Keratinocyte (primary cell): ENCODE data around the gene LHFPL6. TPM values are rescaled to one million over a fixed set of nuclear protein-coding genes. Genes with fewer than 3 reads are reported as not detected.

Experiments used
- DNase-seq: peaks from one replicate; pipeline ENCODE4 v3.0.0-alpha.2; 2011; ENCODE audit warnings: low read depth, missing footprints, low spot score
- FAIRE-seq: peaks from 2 replicates; lab custom pipeline; 2011; peaks lifted over from hg19 to GRCh38; lab: Jason Lieb, UNC
- H2AFZ ChIP-seq: 2 replicates; pipeline ENCODE4 v1.6.0; 2012; ENCODE audit warnings: low read length, control low read depth, inconsistent platforms; ENCODE audit not compliant: control insufficient read depth
- H3K27ac ChIP-seq: 2 replicates; pipeline ENCODE4 v1.5.1; 2011; ENCODE audit warnings: low read length; ENCODE audit not compliant: control insufficient read depth, insufficient read depth
- H3K27me3 ChIP-seq: 3 replicates; pipeline ENCODE4 v1.6.0; 2011; ENCODE audit warnings: low read length; ENCODE audit not compliant: control insufficient read depth, insufficient read depth; ENCODE audit errors: extremely low read depth
- H3K36me3 ChIP-seq, 2 experiments: 2 replicates in 1 of 2; 3 replicates in 1 of 2; pipeline ENCODE4 v1.5.1; 2011; ENCODE audit warnings: low read length in 2 of 2, mild to moderate bottlenecking in 1 of 2; ENCODE audit not compliant: control insufficient read depth in 2 of 2, insufficient read depth in 2 of 2; ENCODE audit errors: extremely low read depth in 1 of 2
- H3K4me1 ChIP-seq: 3 replicates; pipeline ENCODE4 v1.5.1; 2011; ENCODE audit warnings: low read length; ENCODE audit not compliant: control insufficient read depth, insufficient read depth; ENCODE audit errors: extremely low read depth
- H3K4me2 ChIP-seq: 3 replicates; pipeline ENCODE4 v1.6.0; 2011; ENCODE audit warnings: low read depth, low read length; ENCODE audit not compliant: control insufficient read depth, insufficient read depth; ENCODE audit errors: extremely low read depth
- H3K4me3 ChIP-seq, 3 experiments: fragments of 200-600 bp in 1 of 3; sonication (generic) in 1 of 3; 2 replicates in 2 of 3; 3 replicates in 1 of 3; pipeline ENCODE4 v1.5.1; 2011 to 2016; ENCODE audit warnings: low read length in 3 of 3, mild to moderate bottlenecking in 3 of 3, control low read depth in 2 of 3, inconsistent platforms in 1 of 3, low read depth in 1 of 3, mixed read lengths in 1 of 3, mixed run types in 1 of 3, moderate library complexity in 1 of 3; ENCODE audit not compliant: control insufficient read depth in 2 of 3, insufficient read depth in 2 of 3; ENCODE audit errors: extremely low read depth in 1 of 3
- H3K79me2 ChIP-seq: 2 replicates; pipeline ENCODE4 v1.6.0; 2012; ENCODE audit warnings: low read length; ENCODE audit not compliant: control insufficient read depth, insufficient read depth
- H3K9ac ChIP-seq: 3 replicates; pipeline ENCODE4 v1.6.0; 2011; ENCODE audit warnings: low read length; ENCODE audit not compliant: control insufficient read depth, insufficient read depth; ENCODE audit errors: extremely low read depth
- H3K9me1 ChIP-seq: 3 replicates; pipeline ENCODE4 v1.6.0; 2011; ENCODE audit warnings: low read length; ENCODE audit not compliant: control insufficient read depth, insufficient read depth; ENCODE audit errors: extremely low read depth
- H3K9me3 ChIP-seq: 2 replicates; pipeline ENCODE4 v1.5.1; 2012; ENCODE audit warnings: low read depth, low read length; ENCODE audit not compliant: control insufficient read depth
- H4K20me1 ChIP-seq: 3 replicates; pipeline ENCODE4 v1.6.0; 2011; ENCODE audit warnings: low read length; ENCODE audit not compliant: control insufficient read depth, insufficient read depth; ENCODE audit errors: extremely low read depth
- CTCF ChIP-seq, 3 experiments: IDR thresholded peaks in 1 of 3; conservative IDR thresholded peaks in 1 of 3; optimal IDR thresholded peaks in 1 of 3; 2 replicates in 2 of 3; 3 replicates in 1 of 3; pipeline versions ENCODE3 to v1.5.1; 2011; ENCODE audit warnings: low read length in 3 of 3, mild to moderate bottlenecking in 3 of 3, moderate library complexity in 2 of 3, control low read depth in 1 of 3, inconsistent platforms in 1 of 3; ENCODE audit not compliant: insufficient read depth in 2 of 3; ENCODE audit errors: extremely low read depth in 1 of 3
- EZH2 ChIP-seq: IDR thresholded peaks from one replicate; pipeline ENCODE4 v1.6.1; 2012; ENCODE audit warnings: inconsistent platforms, mild to moderate bottlenecking, low read length, moderate library complexity
- dilution Hi-C: fragments of 300-500 bp; cut with MboI; formaldehyde crosslinking; loops from one replicate; pipeline ENCODE4 v1.7.0; 2020; ENCODE audit warnings: low sequenced_read_pairs; ENCODE audit not compliant: extremely low pct_ligation_motif_present
- polyA plus RNA-seq, 5 experiments: library from polyadenylated mRNA; depleted of rRNA in 3 of 5; stranded (reverse) in 3 of 5; stranded (forward) in 1 of 5; unstranded in 1 of 5; fragments of >200 nt; gene quantifications; 1 replicate in 1 of 5; 2 replicates in 3 of 5; 3 replicates in 1 of 5; pipeline versions ENCODE4 v1.2.1 to v1.2.3, GENCODE V29; 2011 to 2012; ENCODE audit warnings: missing spikeins in 2 of 5, low read depth in 1 of 5, low replicate concordance in 1 of 5

The LHFPL6 gene
- polyA plus RNA-seq, 1 donor (not counting 4 experiments of a cell fraction or from before 2014, with no cell fraction given) = 15.8 TPM

DNA sequence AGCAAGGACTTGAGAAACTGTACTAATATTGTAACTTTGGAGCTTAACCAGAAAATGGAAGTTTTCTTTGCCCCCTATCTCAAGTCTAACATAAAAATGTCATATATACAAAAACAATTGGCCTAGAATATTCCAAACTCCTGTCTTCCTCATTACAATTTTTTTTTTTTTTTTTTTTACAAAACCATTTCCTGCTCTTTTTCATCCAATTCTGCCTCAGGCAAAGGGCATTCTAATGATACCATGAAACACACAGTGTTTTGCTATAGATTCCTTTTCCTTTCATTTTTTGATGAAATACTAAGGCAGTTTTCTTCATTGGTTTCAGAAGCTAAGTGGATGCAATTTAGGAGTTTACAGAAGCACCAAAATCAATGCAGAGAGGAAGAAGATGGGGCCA, 119.7 kb downstream of the LHFPL6 start:
- Histone ChIP-seq H3K4me3 (no peak overlapping the region), H3K9me1 (no peaks in the 10 kb centered on the region), H3K27me3 (no peaks in the 10 kb centered on the region), H3K79me2 (no peaks in the 10 kb centered on the region), H3K9ac (no peak overlapping the region), H3K9me3 (no peaks in the 10 kb centered on the region), H3K4me1 (peaks cover 6% of the 10 kb centered on the region), H4K20me1 (no peaks in the 10 kb centered on the region), H3K4me2 (no peak overlapping the region), H3K36me3 (no peaks in the 10 kb centered on the region), H3K27ac (no peak overlapping the region), H2AFZ (no peak overlapping the region)
- DNase-seq = no peak
- TF ChIP-seq CTCF (optimal IDR thresholded peaks at IDR 0.05 in 1 of 3, IDR thresholded peaks at IDR 0.05 in 1 of 3, conservative IDR thresholded peaks at IDR 0.05 in 1 of 3; ENCODE audit: extremely low read depth in 1 of 3, insufficient read depth in 2 of 3, low read length in 3 of 3) (no peak), EZH2 (no peak)
- no peak for FAIRE-seq
- dilution Hi-C loops = no loop called here

- Histone ChIP-seq H3K9me1 (no peaks in the 10 kb centered on the region), H2AFZ (no peak overlapping the region), H3K79me2 (no peaks in the 10 kb centered on the region), H3K9ac (no peak overlapping the region), H4K20me1 (no peaks in the 10 kb centered on the region), H3K4me1 (peaks cover 6% of the 10 kb centered on the region), H3K4me2 (no peak overlapping the region), H3K4me3 (no peak overlapping the region), H3K27ac (no peak overlapping the region), H3K27me3 (no peaks in the 10 kb centered on the region), H3K36me3 (no peaks in the 10 kb centered on the region), H3K9me3 (no peaks in the 10 kb centered on the region)
- DNase-seq (no peak), FAIRE-seq (no peak)
- no peak for TF ChIP-seq CTCF (optimal IDR thresholded peaks at IDR 0.05 in 1 of 3, IDR thresholded peaks at IDR 0.05 in 1 of 3, conservative IDR thresholded peaks at IDR 0.05 in 1 of 3; ENCODE audit: extremely low read depth in 1 of 3, insufficient read depth in 2 of 3, low read length in 3 of 3)
- TF ChIP-seq EZH2 = no peak
- dilution Hi-C loops = no loop called here
Measured at GRCh38 chr13:39481491-39481890, 121.5 kb downstream of the LHFPL6 start.
